Panc1 (cell line): Measurements from ENCODE around the gene FHIT. TPM values are rescaled to one million over a fixed set of nuclear protein-coding genes. Genes with fewer than 3 reads are reported as not detected.

ENCODE experiments used
- ATAC-seq: fragments of 200-7000 bp; cut with Tn5 transposase; 2 replicates; pipeline ENCODE4 v1.9.1; 2020; ENCODE audit warnings: mild to moderate bottlenecking, moderate library complexity
- BruUV-seq: library from RNA; stranded (reverse); fragments of 400-500 nt; replicated peaks from 2 replicates; lab custom pipeline; 2021; lab: Mats Ljungman, UMichigan
- CTCF ChIA-PET: fragments of 300-600 bp; sonication (Branson Sonifier 250); formaldehyde crosslinking; loops from one replicate; lab custom pipeline; 2022; ENCODE audit warnings: antibody characterized with exemption; lab: Charles Lee
- POLR2A ChIA-PET: fragments of 300-600 bp; sonication (Branson Sonifier 250); formaldehyde crosslinking; loops from one replicate; lab custom pipeline; 2022; ENCODE audit warnings: antibody characterized with exemption; lab: Charles Lee
- DNase-seq: peaks from one replicate; pipeline ENCODE4 v3.0.0-alpha.2; 2010; ENCODE audit warnings: low read depth, low spot score
- H3K27ac ChIP-seq: 2 replicates; pipeline ENCODE4 v1.5.1; 2011; ENCODE audit warnings: mild to moderate bottlenecking, low read length, inconsistent platforms
- H3K27me3 ChIP-seq: fragments of 200-500 bp; sonication (Bioruptor generic); 2 replicates; pipeline ENCODE4 v1.6.0; 2014; ENCODE audit warnings: low read length, inconsistent platforms; ENCODE audit not compliant: control insufficient read depth, insufficient read depth
- H3K36me3 ChIP-seq: fragments of 200-500 bp; sonication (Bioruptor generic); 2 replicates; pipeline ENCODE4 v1.5.1; 2014; ENCODE audit warnings: inconsistent platforms, mild to moderate bottlenecking, low read length, moderate library complexity; ENCODE audit not compliant: control insufficient read depth, insufficient read depth
- H3K4me1 ChIP-seq: 2 replicates; pipeline ENCODE4 v1.5.1; 2011; ENCODE audit warnings: inconsistent platforms, mild to moderate bottlenecking, low read length, moderate library complexity; ENCODE audit not compliant: control insufficient read depth, insufficient read depth
- H3K4me3 ChIP-seq, 2 experiments: 2 replicates each; pipeline ENCODE4 v1.5.1; 2011 to 2012; ENCODE audit warnings: low read depth in 2 of 2, low read length in 2 of 2, mild to moderate bottlenecking in 2 of 2, inconsistent platforms in 1 of 2, moderate library complexity in 1 of 2
- H3K9me3 ChIP-seq: fragments of 200-500 bp; sonication (Bioruptor generic); 2 replicates; pipeline ENCODE4 v1.5.1; 2014; ENCODE audit warnings: low read depth, mild to moderate bottlenecking, inconsistent platforms, low read length, moderate library complexity; ENCODE audit not compliant: control insufficient read depth, insufficient read depth
- POLR2AphosphoS5 ChIP-seq: IDR thresholded peaks from 2 replicates; pipeline ENCODE4 v1.6.1; 2012; ENCODE audit warnings: mild to moderate bottlenecking, low read depth, low read length, moderate library complexity
- SIN3A ChIP-seq: IDR thresholded peaks from 2 replicates; pipeline ENCODE4 v1.6.1; 2012; ENCODE audit warnings: low read depth, mild to moderate bottlenecking, low read length, moderate library complexity, borderline replicate concordance; ENCODE audit not compliant: insufficient read depth
- TCF7L2 ChIP-seq: IDR thresholded peaks from 2 replicates; pipeline ENCODE4 v1.6.1; 2011; ENCODE audit warnings: mild to moderate bottlenecking, low read depth, low read length, inconsistent platforms
- in situ Hi-C: cut with HindIII; loops from 2 replicates; pipeline ENCODE4 v1.10.0; 2016; ENCODE audit warnings: low sequenced_read_pairs, low pct_unique_long_range_greater_than_20kb
- intact Hi-C: fragments of 100-400 bp; cut with micrococcal nuclease; formaldehyde crosslinking; loops from one replicate; pipeline ENCODE4 v1.10.0; 2022; ENCODE audit not compliant: unreplicated experiment
- total RNA-seq: library from RNA; stranded (reverse); gene quantifications from one replicate; pipeline ENCODE4 v1.2.1, GENCODE V29; 2021; ENCODE audit not compliant: unreplicated experiment
- TF ChIP-seq, protein P1 (sequence below), 2 experiments: IDR thresholded peaks; 2 replicates each; pipeline ENCODE4 v1.6.1; 2011 to 2012; ENCODE audit warnings: low read depth in 2 of 2, control low read depth in 1 of 2, low read length in 1 of 2, mild to moderate bottlenecking in 1 of 2, moderate library complexity in 1 of 2; ENCODE audit not compliant: insufficient read depth in 1 of 2
- TF ChIP-seq, protein P2 (sequence below): fragments of 450-650 bp; IDR thresholded peaks from 2 replicates; pipeline ENCODE4 v1.5.1; 2017; ENCODE audit warnings: mild to moderate bottlenecking

FHIT gene
- total RNA-seq, 1 experiment from 2014 or later = 2.2 TPM

DNA sequence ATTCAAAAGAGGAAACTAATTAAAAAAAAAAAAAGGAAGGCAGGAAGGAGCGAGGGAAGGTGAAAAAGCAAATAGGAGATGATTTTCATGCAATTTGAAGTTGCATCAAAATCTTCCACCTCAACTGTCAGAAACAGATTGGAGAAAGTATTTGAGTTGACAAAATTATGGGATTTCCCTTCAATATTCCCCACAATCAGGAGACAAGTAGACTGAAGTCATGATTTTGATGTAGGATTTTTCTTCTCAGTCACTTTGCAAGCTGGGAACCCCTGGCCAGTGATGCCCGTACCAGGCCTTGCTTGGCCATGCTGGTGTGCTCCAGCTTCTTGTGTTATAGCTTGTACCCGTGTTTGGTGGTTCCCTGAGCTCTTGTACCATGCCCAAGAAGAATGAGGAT is 1347.0 kb downstream of the FHIT start:
- ATAC-seq (no peak), DNase-seq (no peak)
- in situ Hi-C loops = no loop called here
- CTCF ChIA-PET = no interaction called here
- Histone ChIP-seq H3K9me3 (no peaks in the 10 kb centered on the region), H3K27ac (no peak overlapping the region), H3K4me3 (no peak overlapping the region), H3K27me3 (no peaks in the 10 kb centered on the region), H3K36me3 (no peaks in the 10 kb centered on the region), H3K4me1 (no peaks in the 10 kb centered on the region)
- intact Hi-C loops = no loop called here
- TF ChIP-seq SIN3A (no peak), TCF7L2 (no peak), POLR2AphosphoS5 (no peak)
- TF ChIP-seq, protein P1, sequence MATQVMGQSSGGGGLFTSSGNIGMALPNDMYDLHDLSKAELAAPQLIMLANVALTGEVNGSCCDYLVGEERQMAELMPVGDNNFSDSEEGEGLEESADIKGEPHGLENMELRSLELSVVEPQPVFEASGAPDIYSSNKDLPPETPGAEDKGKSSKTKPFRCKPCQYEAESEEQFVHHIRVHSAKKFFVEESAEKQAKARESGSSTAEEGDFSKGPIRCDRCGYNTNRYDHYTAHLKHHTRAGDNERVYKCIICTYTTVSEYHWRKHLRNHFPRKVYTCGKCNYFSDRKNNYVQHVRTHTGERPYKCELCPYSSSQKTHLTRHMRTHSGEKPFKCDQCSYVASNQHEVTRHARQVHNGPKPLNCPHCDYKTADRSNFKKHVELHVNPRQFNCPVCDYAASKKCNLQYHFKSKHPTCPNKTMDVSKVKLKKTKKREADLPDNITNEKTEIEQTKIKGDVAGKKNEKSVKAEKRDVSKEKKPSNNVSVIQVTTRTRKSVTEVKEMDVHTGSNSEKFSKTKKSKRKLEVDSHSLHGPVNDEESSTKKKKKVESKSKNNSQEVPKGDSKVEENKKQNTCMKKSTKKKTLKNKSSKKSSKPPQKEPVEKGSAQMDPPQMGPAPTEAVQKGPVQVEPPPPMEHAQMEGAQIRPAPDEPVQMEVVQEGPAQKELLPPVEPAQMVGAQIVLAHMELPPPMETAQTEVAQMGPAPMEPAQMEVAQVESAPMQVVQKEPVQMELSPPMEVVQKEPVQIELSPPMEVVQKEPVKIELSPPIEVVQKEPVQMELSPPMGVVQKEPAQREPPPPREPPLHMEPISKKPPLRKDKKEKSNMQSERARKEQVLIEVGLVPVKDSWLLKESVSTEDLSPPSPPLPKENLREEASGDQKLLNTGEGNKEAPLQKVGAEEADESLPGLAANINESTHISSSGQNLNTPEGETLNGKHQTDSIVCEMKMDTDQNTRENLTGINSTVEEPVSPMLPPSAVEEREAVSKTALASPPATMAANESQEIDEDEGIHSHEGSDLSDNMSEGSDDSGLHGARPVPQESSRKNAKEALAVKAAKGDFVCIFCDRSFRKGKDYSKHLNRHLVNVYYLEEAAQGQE (IDR thresholded peaks at IDR 0.05; ENCODE audit: insufficient read depth in 1 of 2, low read depth in 2 of 2, low read length in 1 of 2) = no peak
- TF ChIP-seq, protein P2, sequence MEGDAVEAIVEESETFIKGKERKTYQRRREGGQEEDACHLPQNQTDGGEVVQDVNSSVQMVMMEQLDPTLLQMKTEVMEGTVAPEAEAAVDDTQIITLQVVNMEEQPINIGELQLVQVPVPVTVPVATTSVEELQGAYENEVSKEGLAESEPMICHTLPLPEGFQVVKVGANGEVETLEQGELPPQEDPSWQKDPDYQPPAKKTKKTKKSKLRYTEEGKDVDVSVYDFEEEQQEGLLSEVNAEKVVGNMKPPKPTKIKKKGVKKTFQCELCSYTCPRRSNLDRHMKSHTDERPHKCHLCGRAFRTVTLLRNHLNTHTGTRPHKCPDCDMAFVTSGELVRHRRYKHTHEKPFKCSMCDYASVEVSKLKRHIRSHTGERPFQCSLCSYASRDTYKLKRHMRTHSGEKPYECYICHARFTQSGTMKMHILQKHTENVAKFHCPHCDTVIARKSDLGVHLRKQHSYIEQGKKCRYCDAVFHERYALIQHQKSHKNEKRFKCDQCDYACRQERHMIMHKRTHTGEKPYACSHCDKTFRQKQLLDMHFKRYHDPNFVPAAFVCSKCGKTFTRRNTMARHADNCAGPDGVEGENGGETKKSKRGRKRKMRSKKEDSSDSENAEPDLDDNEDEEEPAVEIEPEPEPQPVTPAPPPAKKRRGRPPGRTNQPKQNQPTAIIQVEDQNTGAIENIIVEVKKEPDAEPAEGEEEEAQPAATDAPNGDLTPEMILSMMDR = no peak
- POLR2A ChIA-PET = no interaction called here
- no TSS peak for BruUV-seq

DNA sequence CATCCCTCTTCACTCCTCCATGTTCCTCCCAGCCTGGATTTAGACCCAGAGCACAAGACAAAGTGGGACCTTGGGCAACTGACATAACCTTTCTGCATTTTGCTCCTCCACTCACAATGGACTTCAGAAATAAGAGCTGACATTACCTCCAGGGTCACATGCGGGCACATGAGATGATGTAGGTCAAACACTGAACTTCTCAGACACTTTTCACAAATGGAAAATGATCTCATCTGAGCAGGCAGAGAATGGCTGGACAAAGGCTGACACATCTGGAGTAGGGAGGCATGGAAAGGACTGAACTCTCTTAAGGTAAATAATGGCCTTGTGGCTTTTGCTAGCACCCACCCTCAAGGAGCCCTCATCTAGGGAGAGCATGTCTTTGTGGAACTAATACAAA is 1352.2 kb downstream of the FHIT start:
- no peaks in the 10 kb centered on the region for H3K36me3 ChIP-seq
- H3K27ac ChIP-seq = no peak overlapping the region
- ChIA-PET POLR2A (no interaction called here), CTCF (no interaction called here)
- BruUV-seq = no TSS peak
- intact Hi-C loops = no loop called here
- no peak for ATAC-seq
- DNase-seq = no peak
- TF ChIP-seq TCF7L2 (no peak), POLR2AphosphoS5 (no peak), SIN3A (no peak)
- TF ChIP-seq, protein P2 = no peak
- TF ChIP-seq, protein P1 (IDR thresholded peaks at IDR 0.05; ENCODE audit: insufficient read depth in 1 of 2, low read depth in 2 of 2, low read length in 1 of 2) = no peak
- no peaks in the 10 kb centered on the region for H3K9me3 ChIP-seq
- H3K4me1 ChIP-seq = no peaks in the 10 kb centered on the region
- H3K27me3 ChIP-seq = no peaks in the 10 kb centered on the region
- in situ Hi-C loops = no loop called here
- H3K4me3 ChIP-seq = no peak overlapping the region
